Measurements from ENCODE around the gene FAM169A.
A peak's percentile ranks its signal among the peaks of the same experiment; 100 is the strongest.
"Not testable (repeated sequence)": the region's sequence is repeated elsewhere in the genome, so short reads cannot be mapped to it uniquely, and the experiment has no call there.

Gene FAM169A

GRCh38 chr5:74798977-74799911 is 66.9 kb downstream of the FAM169A start:
- no peak for DNase-seq (ENCODE audit: low spot score)

DNA sequence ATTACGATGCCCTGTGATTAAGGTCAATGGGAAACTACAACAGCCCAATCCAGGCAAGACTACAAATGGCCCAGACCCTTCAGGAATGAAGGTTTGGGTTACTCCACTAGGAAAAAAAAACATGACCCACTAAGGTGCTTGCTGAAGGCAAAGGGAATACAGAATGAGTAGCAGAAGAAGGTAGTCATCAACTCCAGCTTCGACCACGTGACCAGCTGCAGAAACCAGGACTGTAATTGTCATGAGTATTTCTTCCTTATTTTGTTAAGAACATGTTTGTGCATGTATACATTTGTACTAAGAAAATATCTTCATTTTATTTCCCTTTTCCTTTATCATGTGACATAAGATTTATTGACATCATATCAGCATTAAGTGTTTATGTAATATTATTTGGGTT is 74.5 kb downstream of the FAM169A start:
- DNase-seq (ENCODE audit: low spot score) = not testable (repeated sequence)

GRCh38 chr5:74787424-74787823 is 78.8 kb downstream of the FAM169A start:
- DNase-seq (ENCODE audit: low spot score) = no peak

DNA sequence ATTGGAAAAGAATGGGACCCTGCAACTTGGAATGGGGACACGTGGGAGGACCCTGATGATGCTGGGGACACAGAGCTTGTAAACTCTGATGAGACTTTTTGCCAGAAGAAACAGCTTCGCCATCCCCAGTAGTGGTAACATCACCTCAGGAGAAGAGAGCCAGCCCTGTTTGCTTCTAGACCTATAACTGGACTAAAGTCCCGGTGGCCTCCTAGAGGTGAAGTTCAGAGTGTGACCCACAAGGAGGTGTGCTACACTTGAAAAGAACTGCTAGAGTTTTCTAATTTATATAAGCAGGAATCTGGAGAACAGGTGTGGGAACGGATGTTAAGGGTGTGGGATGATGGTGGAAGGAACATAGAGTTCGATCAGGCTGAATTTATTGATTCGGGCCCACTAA is 79.3 kb downstream of the FAM169A start:
- DNase-seq (ENCODE audit: low spot score) = no peak

- DNase-seq (ENCODE audit: low spot score) = no peak
These were observed 87.6 kb downstream of the FAM169A start for GRCh38 chr5:74778609-74779008.

DNA sequence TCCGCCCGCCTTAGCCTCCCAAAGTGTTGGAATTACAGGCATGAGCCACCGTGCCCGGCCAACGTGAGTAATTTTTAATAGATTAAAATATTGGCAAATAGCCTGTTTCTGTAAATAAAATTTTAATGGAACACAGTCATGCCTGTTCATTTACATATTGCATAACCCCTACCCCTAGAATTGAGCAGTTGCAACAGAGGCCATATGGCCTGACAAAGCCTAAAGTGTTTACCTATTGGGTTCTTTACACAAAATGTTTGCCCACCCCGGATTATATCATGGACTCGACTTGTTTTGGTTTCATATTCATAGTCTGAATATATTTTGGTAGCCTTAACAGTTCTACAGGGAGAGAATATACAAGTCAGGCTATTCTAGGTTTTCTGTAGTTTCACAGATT is 93.8 kb downstream of the FAM169A start:
- no peak for DNase-seq (ENCODE audit: low spot score)

DNA sequence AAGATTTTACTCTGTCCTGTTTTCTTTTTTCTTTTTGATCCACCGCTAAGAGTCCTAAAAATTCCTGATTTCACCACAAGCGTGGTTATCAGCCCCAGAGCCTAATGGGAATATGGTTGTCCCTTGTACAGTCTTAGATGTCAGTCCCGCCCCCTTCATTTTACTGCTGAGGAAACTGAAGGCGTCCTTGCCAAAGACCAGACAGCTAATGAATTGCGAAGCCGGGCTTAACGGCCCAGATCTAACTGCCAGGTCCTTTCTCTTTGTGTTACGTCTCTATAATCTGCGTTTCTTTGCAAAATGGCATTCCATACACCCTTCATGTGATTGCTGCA is 98.6 kb downstream of the FAM169A start:
- peak; percentile 46 for DNase-seq (ENCODE audit: low spot score)

GRCh38 chr5:74766849-74767578 is 99.2 kb downstream of the FAM169A start, which contains the start of the genes GFM2 and NSA2:
TSS of gene GFM2 (minus strand) at chr5:74767117. CDS start at chr5:74763742, 3,375 bp downstream.
TSS of gene NSA2 (plus strand) at chr5:74767249. CDS start at chr5:74767361, 112 bp downstream.
- DNase-seq (ENCODE audit: low spot score) = peak; percentile 94

GRCh38 chr5:74766418-74766848 is 99.8 kb downstream of the FAM169A start:
- peak; percentile 44 for DNase-seq (ENCODE audit: low spot score)

DNA sequence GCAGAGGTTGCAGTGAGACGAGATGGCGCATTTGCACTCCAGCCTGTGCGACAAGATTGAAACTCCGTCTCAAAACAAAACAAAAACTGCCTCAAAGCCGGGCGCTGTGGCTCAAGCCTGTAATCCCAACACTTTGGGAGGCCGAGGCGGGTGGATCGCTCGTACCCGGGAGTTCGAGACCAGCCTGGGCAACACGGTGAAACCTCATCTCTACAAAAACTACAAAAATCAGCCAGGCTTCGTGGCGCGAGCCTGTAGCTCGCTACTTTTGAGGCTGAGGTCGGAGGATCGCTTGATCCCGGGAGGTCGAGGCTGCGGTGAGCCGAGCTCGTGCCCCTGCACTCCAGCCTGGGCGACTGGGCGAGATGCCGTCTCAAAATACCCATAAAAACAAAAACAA is 100.3 kb downstream of the FAM169A start:
- DNase-seq (ENCODE audit: low spot score) = no peak

DNA sequence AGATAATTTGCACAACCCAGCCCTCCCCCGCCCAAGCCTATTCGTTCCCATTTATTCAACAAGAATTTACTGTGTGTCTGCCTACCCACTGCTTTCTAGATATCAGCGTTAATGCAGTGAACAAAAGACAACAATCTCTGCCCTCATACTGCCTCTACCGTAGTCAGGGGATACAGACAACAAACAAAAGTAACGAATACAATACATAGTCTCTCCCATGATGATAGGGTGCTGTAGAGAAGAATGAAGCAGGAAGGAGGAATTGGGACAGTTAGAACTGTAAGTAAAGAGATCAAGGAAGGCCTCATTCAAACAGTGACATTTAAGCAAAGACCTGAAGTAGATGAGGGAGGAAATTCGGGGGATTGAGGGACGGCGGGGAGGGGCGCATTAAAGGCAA is 101.0 kb downstream of the FAM169A start:
- no peak for DNase-seq (ENCODE audit: low spot score)

GRCh38 chr5:74763504-74763903 is 102.7 kb downstream of the FAM169A start:
- DNase-seq (ENCODE audit: low spot score) = no peak

- peak; percentile 15 for DNase-seq (ENCODE audit: low spot score)
These were observed 103.6 kb downstream of the FAM169A start for GRCh38 chr5:74762599-74762998.

DNA sequence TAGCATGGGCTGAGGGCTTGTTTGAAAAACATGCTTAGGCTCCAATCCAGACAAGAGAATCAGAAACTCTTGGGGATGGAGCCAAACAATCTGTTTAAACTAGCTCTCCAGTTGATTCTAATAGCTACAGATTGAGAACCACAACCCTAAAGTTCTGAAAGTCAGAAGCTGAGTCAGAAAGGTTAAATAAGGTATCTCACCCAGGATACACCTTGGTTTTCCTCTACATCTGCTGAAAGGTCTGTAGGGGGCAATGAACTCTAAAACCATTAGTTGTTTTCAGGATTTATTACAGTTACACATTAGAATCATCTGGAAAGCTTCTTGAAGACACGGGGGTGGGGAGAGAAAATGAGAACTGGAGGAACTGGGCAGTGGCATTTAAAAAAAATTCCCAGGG is 104.9 kb downstream of the FAM169A start:
- DNase-seq (ENCODE audit: low spot score) = no peak

DNA sequence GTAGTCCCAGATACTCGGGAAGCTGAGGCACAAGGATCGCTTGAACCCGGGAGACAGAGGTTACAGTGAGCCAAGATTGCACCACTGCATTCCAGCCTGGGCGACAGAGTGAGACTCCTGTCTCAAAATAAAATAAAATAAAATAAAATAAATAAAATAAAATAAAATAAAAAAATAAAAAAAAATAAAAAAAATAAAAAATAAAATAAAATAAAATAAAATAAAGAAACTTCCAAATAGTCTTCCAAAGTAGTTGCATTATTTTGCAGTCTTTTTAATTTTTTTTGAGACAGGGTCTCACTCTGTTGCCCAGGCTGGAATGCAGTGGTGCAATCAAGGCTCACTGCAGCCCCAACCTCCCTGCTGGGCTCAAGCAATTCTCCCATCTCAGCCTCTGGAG is 117.4 kb downstream of the FAM169A start:
- DNase-seq (ENCODE audit: low spot score) = not testable (repeated sequence)

GRCh38 chr5:74738406-74738805 is 127.8 kb downstream of the FAM169A start:
- no peak for DNase-seq (ENCODE audit: low spot score)

DNA sequence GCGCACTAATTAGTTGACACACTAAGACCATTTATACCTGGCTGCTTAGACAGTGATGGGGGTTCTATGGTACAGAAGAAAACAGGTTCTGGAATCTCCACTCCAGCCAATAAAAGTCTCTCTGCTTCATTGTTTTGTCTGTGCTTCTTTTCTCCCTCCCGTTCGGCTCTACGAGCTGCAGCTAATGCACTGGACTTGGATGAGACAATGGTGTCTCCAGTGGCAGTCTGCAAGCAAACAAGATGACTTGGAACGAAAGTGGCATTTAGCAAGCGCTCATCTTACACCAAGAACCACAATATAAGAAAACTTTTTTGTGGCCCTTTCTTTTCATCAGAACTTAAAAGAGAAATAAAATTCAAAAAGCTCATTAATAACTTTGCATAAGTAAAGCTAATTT is 129.4 kb downstream of the FAM169A start:
- DNase-seq (ENCODE audit: low spot score) = no peak

Data from AG20443 (cell line).